Thyroid gland (tissue), 4 donors: ENCODE results near the gene CCDC157.
"Not testable (repeated sequence)": the region's sequence is repeated elsewhere in the genome, so short reads cannot be mapped to it uniquely, and the experiment has no call there.

Source experiments
- CTCF ChIP-seq, 6 experiments: fragments of 200-600 bp in 3 of 6; fragments of 450-650 bp in 3 of 6; sonication (generic) in 3 of 6; IDR thresholded peaks; one replicate each; pipeline ENCODE4 v1.5.1; 2016 to 2019; ENCODE audit warnings: antibody characterized with exemption in 6 of 6, mild to moderate bottlenecking in 2 of 6, inconsistent platforms in 1 of 6, moderate library complexity in 1 of 6
- POLR2A ChIP-seq, 2 donors: fragments of 450-650 bp; IDR thresholded peaks; one replicate each; pipeline ENCODE4 v1.6.1; 2017; ENCODE audit warnings: antibody characterized with exemption in 2 of 2, mild to moderate bottlenecking in 2 of 2, moderate library complexity in 1 of 2

- TF ChIP-seq CTCF, POLR2A (IDR thresholded peaks at IDR 0.05): not testable (repeated sequence)
Measured at GRCh38 chr22:30338341-30338740, 18.5 kb upstream of the CCDC157 start.
